22Rv1 (cell line): ENCODE data around the gene LGALS7.
"Not testable (repeated sequence)": the region's sequence is repeated elsewhere in the genome, so short reads cannot be mapped to it uniquely, and the experiment has no call there.

Experiments
- CTCF ChIP-seq: fragments of 450-650 bp; IDR thresholded peaks from 2 replicates; pipeline ENCODE4 v1.5.1; 2017; ENCODE audit warnings: mild to moderate bottlenecking
- ZFX ChIP-seq: fragments of 450-650 bp; IDR thresholded peaks from 2 replicates; pipeline ENCODE4 v1.6.1; 2017; ENCODE audit warnings: antibody characterized with exemption, borderline replicate concordance

DNA sequence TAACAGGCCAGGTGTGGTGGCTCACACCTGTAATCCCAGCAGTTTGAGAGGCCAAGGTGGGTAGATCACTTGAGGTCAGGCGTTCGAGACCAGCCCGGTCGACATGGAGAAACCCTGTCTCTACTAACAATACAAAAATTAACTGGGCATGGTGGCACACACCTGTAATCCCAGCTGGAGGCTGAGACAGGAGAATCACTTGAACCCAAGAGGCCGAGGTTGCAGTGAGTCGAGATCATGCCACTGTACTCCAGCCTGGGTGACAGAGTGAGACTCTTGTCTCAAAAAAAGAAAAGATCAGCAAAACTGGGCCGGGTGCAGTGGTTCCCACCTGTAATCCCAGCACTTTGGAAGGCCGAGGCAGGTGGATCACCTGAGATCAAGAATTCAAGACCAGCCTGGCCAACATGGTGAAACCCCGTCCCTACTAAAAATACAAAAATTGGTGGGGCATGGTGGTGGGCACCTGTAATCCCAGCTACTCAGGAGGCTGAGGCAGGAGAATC, 11.4 kb downstream of the LGALS7 start:
- TF ChIP-seq CTCF, ZFX: not testable (repeated sequence)
